ENCODE data around the gene ELL. TPM values are rescaled to one million over a fixed set of nuclear protein-coding genes. Genes with fewer than 3 reads are reported as not detected.
"Not testable (repeated sequence)": the region's sequence is repeated elsewhere in the genome, so short reads cannot be mapped to it uniquely, and the experiment has no call there.

ELL gene
- total RNA-seq, 1 donor from 2014 or later, result 7.9 TPM

GRCh38 chr19:18542941-18543813, 21.3 kb upstream of the ELL start, which contains the start of gene FKBP8:
FKBP8 (minus strand) TSS chr19:18543573; CDS start chr19:18541970, 1,603 bp downstream.
- peak within 1 kb of the TSS; percentile 92 for H3K27ac ChIP-seq (replicated peaks)
- peaks cover 19% of the 10 kb centered on the region for H3K4me1 ChIP-seq
- no peaks in the 10 kb centered on the region for H3K9me3 ChIP-seq (replicated peaks)
- no peaks in the 10 kb centered on the region for H3K27me3 ChIP-seq (ENCODE audit: low read depth)
- no peak for TF ChIP-seq CTCF (IDR thresholded peaks at IDR 0.05; ENCODE audit: borderline replicate concordance)
- DNase-seq, result peak; percentile 94
- peaks cover 30% of the 10 kb centered on the region for H3K36me3 ChIP-seq
- intact Hi-C loops (cut with micrococcal nuclease), result no loop called here
- H3K4me3 ChIP-seq, result peak within 1 kb of the TSS; percentile 73

- intact Hi-C loops (cut with micrococcal nuclease), result no loop called here
- H3K36me3 ChIP-seq, result peaks cover 39% of the 10 kb centered on the region
- H3K27me3 ChIP-seq (ENCODE audit: low read depth), result no peaks in the 10 kb centered on the region
- peak overlapping the region; percentile 73 for H3K4me3 ChIP-seq
- H3K4me1 ChIP-seq, result peaks cover 19% of the 10 kb centered on the region
- DNase-seq, result no peak
- H3K9me3 ChIP-seq (replicated peaks), result no peaks in the 10 kb centered on the region
- TF ChIP-seq CTCF (IDR thresholded peaks at IDR 0.05; ENCODE audit: borderline replicate concordance), result no peak
- H3K27ac ChIP-seq (replicated peaks), result peak overlapping the region; percentile 92
These were observed 20.4 kb upstream of the ELL start for GRCh38 chr19:18541992-18542940.

GRCh38 chr19:18541258-18541991, 19.6 kb upstream of the ELL start:
- no peaks in the 10 kb centered on the region for H3K9me3 ChIP-seq (replicated peaks)
- H3K36me3 ChIP-seq, result peaks cover 47% of the 10 kb centered on the region
- H3K4me1 ChIP-seq, result peaks cover 19% of the 10 kb centered on the region
- H3K4me3 ChIP-seq, result peak overlapping the region; percentile 73
- H3K27ac ChIP-seq (replicated peaks), result no peak overlapping the region
- intact Hi-C loops (cut with micrococcal nuclease), result no loop called here
- no peaks in the 10 kb centered on the region for H3K27me3 ChIP-seq (ENCODE audit: low read depth)
- no peak for DNase-seq
- TF ChIP-seq CTCF (IDR thresholded peaks at IDR 0.05; ENCODE audit: borderline replicate concordance), result no peak

- Histone ChIP-seq H3K4me1 (peaks cover 19% of the 10 kb centered on the region), H3K36me3 (peaks cover 58% of the 10 kb centered on the region)
- intact Hi-C loops (cut with micrococcal nuclease); DNase-seq; H3K4me3 ChIP-seq; H3K27ac ChIP-seq (replicated peaks); H3K9me3 ChIP-seq (replicated peaks); H3K27me3 ChIP-seq (ENCODE audit: low read depth): not testable (repeated sequence)
These were observed 18.3 kb upstream of the ELL start for GRCh38 chr19:18540200-18540599.

- Histone ChIP-seq H3K36me3 (peaks cover 62% of the 10 kb centered on the region), H3K9me3 (replicated peaks) (no peaks in the 10 kb centered on the region), H3K27ac (replicated peaks) (no peak overlapping the region), H3K27me3 (ENCODE audit: low read depth) (no peaks in the 10 kb centered on the region), H3K4me3 (no peak overlapping the region), H3K4me1 (peaks cover 19% of the 10 kb centered on the region)
- intact Hi-C loops (cut with micrococcal nuclease), result no loop called here
- TF ChIP-seq CTCF (IDR thresholded peaks at IDR 0.05; ENCODE audit: borderline replicate concordance), result no peak
- DNase-seq, result no peak
These were observed 17.5 kb upstream of the ELL start for GRCh38 chr19:18539372-18539771.

All from left ventricle myocardium inferior (tissue), 1 donor.